WI38 (cell line): ENCODE data around the gene ANKRD50.

Experiments
- H3K4me3 ChIP-seq: 2 replicates; pipeline ENCODE4 v1.5.1; 2011; ENCODE audit warnings: low read depth, mild to moderate bottlenecking, control low read depth, low read length
- TF ChIP-seq, protein P1 (sequence below): IDR thresholded peaks from 2 replicates; pipeline ENCODE4 v1.5.1; 2012; ENCODE audit warnings: low read depth, mild to moderate bottlenecking, control low read depth, low read length

ANKRD50 gene

DNA sequence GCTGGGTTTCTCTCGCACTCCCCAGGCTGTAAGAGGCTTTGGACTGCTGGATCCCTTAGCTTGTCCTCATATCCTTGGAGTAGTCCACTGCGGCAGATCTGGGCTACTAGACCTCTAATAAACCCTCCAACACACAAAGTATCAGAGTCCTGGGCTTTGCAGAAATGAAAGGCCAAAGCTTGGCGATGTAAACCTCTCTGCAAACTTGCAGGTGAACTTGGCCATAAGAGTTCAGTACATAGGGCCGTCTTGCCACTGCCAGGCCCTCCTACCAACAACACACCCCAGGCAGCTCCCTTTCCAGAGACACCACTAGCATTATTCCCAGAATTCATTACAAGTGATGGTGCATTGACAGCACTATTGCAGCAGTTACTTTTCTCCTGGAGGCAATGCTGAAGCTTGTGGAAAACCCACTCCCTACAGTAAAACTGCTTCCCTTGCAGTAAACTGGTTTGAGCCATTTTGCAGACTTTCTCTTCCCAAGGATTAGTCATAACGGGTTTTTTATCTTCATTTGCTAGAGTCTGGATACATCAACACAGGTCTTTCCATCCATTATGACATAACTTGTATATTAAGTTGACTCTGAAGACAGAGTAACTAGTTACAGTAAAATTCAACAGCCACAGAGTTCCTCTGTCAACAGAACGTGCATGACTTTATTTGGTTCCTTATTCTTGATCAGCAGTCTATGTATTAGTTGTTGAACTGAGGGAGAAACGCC, 2.4 kb downstream of the ANKRD50 start:
- peak overlapping the region; percentile 67 for H3K4me3 ChIP-seq

DNA sequence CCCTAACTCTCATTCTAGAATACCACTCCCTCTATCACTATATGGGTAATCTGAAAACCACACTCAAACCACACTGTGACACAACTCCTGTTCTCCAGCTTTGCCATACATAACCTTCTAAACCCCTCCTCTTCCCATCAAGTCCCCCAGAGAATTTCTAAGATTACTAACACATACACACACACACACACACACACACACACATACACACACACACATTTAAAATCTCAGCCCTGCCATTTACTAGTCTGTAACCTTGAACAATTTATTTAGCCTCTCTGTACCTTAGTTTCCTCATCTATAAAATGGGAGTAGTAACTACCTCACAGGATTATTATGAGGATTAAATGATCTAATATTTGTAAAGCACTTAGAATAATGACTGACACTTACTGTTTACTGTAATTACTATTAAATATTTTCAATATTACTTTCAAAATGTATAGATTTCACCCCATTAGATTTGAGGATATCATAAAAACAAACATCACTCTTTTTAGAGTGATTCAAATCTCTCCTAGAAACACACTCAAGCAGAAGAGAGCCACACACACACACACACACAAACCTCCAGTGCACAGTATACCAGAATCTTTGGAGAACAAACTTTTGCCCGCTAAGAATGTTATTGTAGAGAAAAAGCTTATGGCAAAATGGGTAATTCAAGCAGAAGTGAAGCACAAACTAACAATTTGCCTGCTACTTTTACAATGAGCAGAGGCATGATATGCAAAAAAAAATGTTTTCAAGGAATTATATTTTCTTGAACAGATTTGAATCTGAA, 3.8 kb downstream of the ANKRD50 start:
- TF ChIP-seq, protein P1, sequence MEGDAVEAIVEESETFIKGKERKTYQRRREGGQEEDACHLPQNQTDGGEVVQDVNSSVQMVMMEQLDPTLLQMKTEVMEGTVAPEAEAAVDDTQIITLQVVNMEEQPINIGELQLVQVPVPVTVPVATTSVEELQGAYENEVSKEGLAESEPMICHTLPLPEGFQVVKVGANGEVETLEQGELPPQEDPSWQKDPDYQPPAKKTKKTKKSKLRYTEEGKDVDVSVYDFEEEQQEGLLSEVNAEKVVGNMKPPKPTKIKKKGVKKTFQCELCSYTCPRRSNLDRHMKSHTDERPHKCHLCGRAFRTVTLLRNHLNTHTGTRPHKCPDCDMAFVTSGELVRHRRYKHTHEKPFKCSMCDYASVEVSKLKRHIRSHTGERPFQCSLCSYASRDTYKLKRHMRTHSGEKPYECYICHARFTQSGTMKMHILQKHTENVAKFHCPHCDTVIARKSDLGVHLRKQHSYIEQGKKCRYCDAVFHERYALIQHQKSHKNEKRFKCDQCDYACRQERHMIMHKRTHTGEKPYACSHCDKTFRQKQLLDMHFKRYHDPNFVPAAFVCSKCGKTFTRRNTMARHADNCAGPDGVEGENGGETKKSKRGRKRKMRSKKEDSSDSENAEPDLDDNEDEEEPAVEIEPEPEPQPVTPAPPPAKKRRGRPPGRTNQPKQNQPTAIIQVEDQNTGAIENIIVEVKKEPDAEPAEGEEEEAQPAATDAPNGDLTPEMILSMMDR = no peak
- no peak overlapping the region for H3K4me3 ChIP-seq

More for the DNA sequence above, 2.4 kb downstream of the ANKRD50 start:
- TF ChIP-seq, protein P1 = no peak

DNA sequence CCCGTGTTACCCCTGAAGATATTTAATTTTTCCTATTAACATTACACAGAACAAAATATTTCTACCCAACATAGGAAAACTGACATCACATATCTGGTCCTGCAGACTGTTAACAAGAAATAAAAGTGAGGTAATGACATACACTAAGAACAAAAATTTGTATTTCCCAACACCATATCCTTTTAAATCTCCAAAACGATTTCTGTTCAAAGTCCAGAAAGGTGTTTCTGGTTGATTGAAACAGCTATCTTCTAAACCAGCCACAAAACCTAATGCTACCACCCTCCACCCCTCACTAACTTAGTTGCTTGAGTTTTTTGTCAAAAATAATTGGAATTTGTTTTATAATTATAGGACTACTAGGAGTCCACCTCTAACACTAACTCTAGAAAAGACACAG, 7.1 kb downstream of the ANKRD50 start:
- no peak overlapping the region for H3K4me3 ChIP-seq

DNA sequence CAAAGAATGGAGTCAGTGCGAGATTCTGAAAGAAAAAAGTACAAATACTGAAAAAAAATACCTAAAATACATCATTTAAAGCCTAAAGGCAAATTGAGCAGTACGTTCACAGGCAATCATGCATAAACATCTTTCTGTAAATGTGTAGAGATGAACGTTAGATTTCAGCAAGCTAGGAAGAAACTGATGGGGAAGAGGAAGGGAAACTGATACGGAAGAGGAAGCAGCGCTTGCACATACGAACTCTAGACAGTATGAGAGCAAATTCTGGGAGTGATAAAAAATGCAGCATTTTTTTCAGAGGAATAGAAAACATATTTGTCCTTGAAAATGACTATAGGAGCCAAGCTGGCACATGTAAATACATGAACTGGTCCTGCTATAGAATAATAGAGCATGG, 9.4 kb downstream of the ANKRD50 start:
- TF ChIP-seq, protein P1 = no peak
- no peak overlapping the region for H3K4me3 ChIP-seq

More for the DNA sequence above, 7.1 kb downstream of the ANKRD50 start:
- TF ChIP-seq, protein P1 = no peak

DNA sequence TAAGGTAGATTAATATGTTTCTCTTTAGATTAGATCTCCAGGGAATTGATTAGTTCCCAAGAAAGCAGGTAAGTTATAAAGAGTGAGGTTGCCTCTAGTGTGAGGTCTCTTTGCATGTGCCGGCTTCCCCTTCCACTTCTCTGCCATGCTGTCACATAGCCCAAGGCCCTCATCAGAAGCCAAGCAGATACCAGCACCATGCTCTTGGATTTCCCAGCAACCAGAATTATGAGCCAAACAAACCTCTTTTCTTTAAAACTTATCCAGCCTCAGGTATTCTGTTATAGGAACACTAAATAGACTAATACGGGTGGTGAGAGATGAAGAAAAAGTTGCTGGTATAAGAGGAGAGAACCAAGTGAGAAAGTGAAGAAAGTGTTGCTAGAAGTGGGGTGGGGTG, 15.1 kb downstream of the ANKRD50 start:
- no peak overlapping the region for H3K4me3 ChIP-seq
- TF ChIP-seq, protein P1 = no peak

DNA sequence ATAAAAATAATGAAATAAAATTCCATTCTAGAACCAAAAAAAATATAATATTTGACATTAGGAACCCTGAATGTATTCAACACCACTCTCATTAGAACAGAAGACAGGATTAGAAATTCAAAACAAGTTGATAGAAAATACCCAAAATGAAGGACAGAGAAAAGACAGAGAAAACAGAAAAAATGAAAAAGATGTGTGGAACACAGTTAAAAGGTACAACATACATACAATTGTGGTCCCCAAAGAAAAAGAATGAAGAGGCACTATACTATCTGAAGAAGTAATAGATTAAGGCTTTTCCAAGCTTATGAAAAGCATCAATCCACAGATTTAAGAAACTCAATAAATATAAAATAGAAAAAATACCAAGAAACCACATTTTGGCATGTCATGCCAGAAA, 16.4 kb downstream of the ANKRD50 start:
- TF ChIP-seq, protein P1 = no peak
- no peak overlapping the region for H3K4me3 ChIP-seq
